ENCODE data around the gene SIVA1.

SIVA1 gene

GRCh38 chr14:104719343-104719742 lies 33.6 kb upstream of the SIVA1 start:
- no peak overlapping the region for H3K4me3 ChIP-seq (ENCODE audit: low read length)
- no peak for TF ChIP-seq CTCF (conservative IDR thresholded peaks at IDR 0.05; ENCODE audit: low read depth, low read length)
- no peak for DNase-seq (ENCODE audit: low read depth)

GRCh38 chr14:104721505-104722431 lies 31.2 kb upstream of the SIVA1 start:
- TF ChIP-seq CTCF (conservative IDR thresholded peaks at IDR 0.05; ENCODE audit: low read depth, low read length): no peak
- no peak for DNase-seq (ENCODE audit: low read depth)
- H3K4me3 ChIP-seq (ENCODE audit: low read length): no peak overlapping the region

- no peak overlapping the region for H3K4me3 ChIP-seq (ENCODE audit: low read length)
- DNase-seq (ENCODE audit: low read depth): no peak
- TF ChIP-seq CTCF (conservative IDR thresholded peaks at IDR 0.05; ENCODE audit: low read depth, low read length): no peak
Observed at GRCh38 chr14:104722938-104723650, 29.9 kb upstream of the SIVA1 start.

- peak; percentile 82 for TF ChIP-seq CTCF (conservative IDR thresholded peaks at IDR 0.05; ENCODE audit: low read depth, low read length)
- DNase-seq (ENCODE audit: low read depth): no peak
- peak within 1 kb of the TSS; percentile 58 for H3K4me3 ChIP-seq (ENCODE audit: low read length)
Observed at GRCh38 chr14:104723651-104724406, 29.1 kb upstream of the SIVA1 start, which contains the start of gene ADSS1. ADSS1 (plus strand) TSS chr14:104724229; CDS start chr14:104724271, 42 bp downstream.

- peak overlapping the region; percentile 58 for H3K4me3 ChIP-seq (ENCODE audit: low read length)
- DNase-seq (ENCODE audit: low read depth): no peak
- no peak for TF ChIP-seq CTCF (conservative IDR thresholded peaks at IDR 0.05; ENCODE audit: low read depth, low read length)
Observed at GRCh38 chr14:104724407-104724980, 28.5 kb upstream of the SIVA1 start.

GRCh38 chr14:104724981-104725771 lies 27.8 kb upstream of the SIVA1 start:
- peak; percentile 52 for TF ChIP-seq CTCF (conservative IDR thresholded peaks at IDR 0.05; ENCODE audit: low read depth, low read length)
- H3K4me3 ChIP-seq (ENCODE audit: low read length): peak overlapping the region; percentile 58
- no peak for DNase-seq (ENCODE audit: low read depth)

Measured in retinal pigment epithelial cell (primary cell).